Measurements from ENCODE around the gene ALDH2. TPM values are rescaled to one million over a fixed set of nuclear protein-coding genes. Genes with fewer than 3 reads are reported as not detected.
"Not testable (repeated sequence)": the region's sequence is repeated elsewhere in the genome, so short reads cannot be mapped to it uniquely, and the experiment has no call there.

Gene ALDH2
- total RNA-seq, 2 donors from 2014 or later: not detected

DNA sequence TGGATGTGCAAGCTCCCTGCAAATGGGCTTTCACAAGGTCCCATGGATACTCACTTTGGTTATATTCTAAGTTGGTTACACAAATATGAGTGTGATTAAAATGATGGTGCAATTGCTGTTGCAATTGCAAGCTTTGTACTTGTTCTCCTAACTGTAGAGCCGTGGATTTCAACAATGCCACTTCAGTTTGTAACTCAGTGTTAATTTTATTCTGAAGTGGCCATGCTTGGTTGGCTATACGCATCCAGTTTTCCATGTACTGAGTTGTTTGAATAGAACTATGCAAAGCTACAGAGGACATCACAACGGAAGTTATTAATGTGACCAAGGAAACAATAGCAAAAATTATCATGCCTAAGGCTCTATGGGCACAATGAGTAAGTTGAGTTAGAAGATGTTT, 50.2 kb downstream of the ALDH2 start:
- DNase-seq (ENCODE audit: low spot score); H3K9me3 Mint-ChIP-seq; ATAC-seq; H3K4me3 Mint-ChIP-seq; H3K27ac Mint-ChIP-seq; H3K36me3 Mint-ChIP-seq: not testable (repeated sequence)
- peaks cover 13 to 26% of the 10 kb centered on the region in 2 donors for H3K27me3 Mint-ChIP-seq
- H3K4me1 Mint-ChIP-seq (ENCODE audit: low read depth in 2 of 2): peaks cover 7 to 10% of the 10 kb centered on the region in 2 donors

DNA sequence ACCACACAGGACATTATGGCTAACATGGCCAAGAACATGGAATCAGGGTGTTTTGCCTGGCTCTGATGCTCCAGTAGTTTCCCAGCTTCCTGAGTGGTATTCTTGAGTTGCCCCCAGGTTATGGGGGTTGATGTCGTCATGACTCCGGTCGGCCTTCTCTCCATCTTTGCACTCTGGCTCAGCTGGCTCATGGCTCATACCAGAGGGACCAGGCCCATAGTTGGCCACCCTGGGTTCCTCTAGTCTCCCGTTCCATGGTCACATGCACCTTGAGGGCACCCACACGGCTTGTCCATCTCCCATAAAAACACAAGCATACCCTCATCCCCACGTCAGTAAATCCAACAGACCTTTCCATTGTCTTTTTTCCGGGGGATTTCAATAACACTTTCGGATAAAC, 51.6 kb downstream of the ALDH2 start:
- ATAC-seq (no peak), DNase-seq (ENCODE audit: low spot score) (no peak)
- H3K9me3 Mint-ChIP-seq: no peaks in the 10 kb centered on the region
- no peaks in the 10 kb centered on the region for H3K36me3 Mint-ChIP-seq
- H3K27me3 Mint-ChIP-seq: peaks cover 11 to 24% of the 10 kb centered on the region in 2 donors
- peaks cover 2% of the 10 kb centered on the region in 2 donors for H3K4me1 Mint-ChIP-seq (ENCODE audit: low read depth in 2 of 2)
- H3K4me3 Mint-ChIP-seq: no peak overlapping the region
- H3K27ac Mint-ChIP-seq: no peak overlapping the region

DNA sequence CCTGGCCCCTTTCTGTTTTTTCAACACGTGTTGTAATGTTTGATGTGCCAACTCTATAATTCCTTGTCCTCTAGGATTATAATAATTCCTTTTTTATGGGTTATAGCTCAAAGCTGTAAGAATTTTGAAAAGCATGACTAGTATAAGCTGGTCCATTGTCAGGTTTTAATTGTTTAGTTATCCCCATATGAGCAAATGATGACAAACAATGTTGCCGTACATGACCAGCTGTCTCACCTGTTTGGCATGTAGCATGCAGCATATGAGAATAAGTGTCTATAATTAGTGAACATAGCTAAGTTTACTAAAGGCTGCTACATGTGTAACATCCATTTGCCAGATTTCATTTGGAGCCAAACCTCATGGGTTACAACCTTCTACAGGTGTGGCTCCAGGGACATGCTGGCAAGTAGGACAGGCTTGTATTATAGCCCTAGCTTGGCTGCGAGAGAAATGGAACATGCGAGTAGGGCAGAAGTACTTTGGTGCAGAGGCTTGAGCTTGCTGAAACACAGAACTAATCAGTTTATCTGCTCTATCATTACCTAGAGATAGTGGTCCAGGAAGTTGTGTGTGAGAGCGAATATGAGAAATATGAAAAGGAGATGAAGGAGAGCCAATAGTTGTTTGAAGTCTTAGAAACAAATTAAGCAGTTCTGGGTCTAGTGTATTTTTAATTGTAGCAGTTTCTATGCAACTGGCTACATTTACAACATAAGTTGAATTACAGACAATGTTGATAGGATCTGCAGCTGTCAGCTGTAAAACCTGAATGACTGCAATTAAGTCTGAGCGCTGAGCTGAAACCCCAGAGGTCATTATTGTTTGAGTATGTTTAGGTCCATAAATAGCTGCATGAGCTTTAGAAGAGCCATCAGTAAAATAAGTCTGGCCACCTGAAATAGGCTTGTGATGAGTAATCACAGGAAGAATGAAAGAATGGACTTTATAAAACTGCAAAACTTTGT, 52.7 kb downstream of the ALDH2 start:
- H3K4me1 Mint-ChIP-seq (ENCODE audit: low read depth in 2 of 2): no peaks in the 10 kb centered on the region
- ATAC-seq: no peak
- H3K36me3 Mint-ChIP-seq: no peaks in the 10 kb centered on the region
- no peak overlapping the region for H3K27ac Mint-ChIP-seq
- DNase-seq (ENCODE audit: low spot score): no peak
- H3K9me3 Mint-ChIP-seq: no peaks in the 10 kb centered on the region
- no peak overlapping the region for H3K4me3 Mint-ChIP-seq
- H3K27me3 Mint-ChIP-seq: peaks cover 9 to 21% of the 10 kb centered on the region in 2 donors

DNA sequence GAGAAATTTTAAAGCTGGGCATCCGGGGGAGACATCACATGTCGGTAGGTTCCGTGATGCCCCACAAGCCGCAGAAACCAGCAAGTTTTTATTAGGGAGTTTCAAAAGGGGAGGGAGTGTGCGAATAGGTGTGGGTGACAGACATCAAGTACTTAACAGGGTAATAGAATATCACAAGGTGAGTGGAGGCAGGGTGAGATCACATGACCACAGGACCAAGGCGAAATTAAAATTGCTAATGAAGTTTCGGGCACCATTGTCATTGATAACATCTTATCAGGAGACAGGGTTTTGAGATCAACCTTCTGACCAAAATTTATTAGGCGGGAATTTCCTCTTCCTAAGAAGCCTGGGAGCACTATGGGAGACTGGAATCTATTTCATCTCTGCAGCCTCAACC, 54.1 kb downstream of the ALDH2 start:
- H3K36me3 Mint-ChIP-seq; DNase-seq (ENCODE audit: low spot score): not testable (repeated sequence)

DNA sequence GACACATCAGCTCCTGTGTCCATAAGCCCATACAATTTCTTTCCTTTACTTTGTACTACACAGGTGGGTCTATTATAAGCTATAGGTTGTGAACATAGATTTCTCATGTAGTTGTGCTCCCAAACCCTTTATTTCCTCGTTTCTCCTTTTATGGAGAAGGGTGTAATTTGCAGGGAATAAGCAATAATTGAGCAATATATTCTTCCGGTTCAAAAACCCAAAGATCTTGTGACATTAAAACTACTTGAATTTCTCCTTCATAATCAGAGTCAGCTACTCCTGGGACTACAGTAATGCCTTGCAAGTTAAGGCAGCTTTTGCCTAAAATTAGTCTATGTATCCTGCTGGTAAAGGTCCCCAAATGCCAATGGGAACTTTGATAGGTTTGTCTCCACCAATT, 56.2 kb downstream of the ALDH2 start:
- Mint-ChIP-seq H3K27ac (no peak overlapping the region), H3K9me3 (no peaks in the 10 kb centered on the region), H3K27me3 (peaks cover 6 to 21% of the 10 kb centered on the region in 2 donors), H3K4me3 (no peak overlapping the region), H3K36me3 (no peaks in the 10 kb centered on the region), H3K4me1 (ENCODE audit: low read depth in 2 of 2) (no peaks in the 10 kb centered on the region)
- ATAC-seq (no peak), DNase-seq (ENCODE audit: low spot score) (no peak)

More for the DNA sequence above, 54.1 kb downstream of the ALDH2 start:
- not testable (repeated sequence) for H3K27ac Mint-ChIP-seq; H3K4me1 Mint-ChIP-seq (ENCODE audit: low read depth in 2 of 2); H3K4me3 Mint-ChIP-seq; H3K9me3 Mint-ChIP-seq; ATAC-seq
- H3K27me3 Mint-ChIP-seq: peaks cover 8 to 21% of the 10 kb centered on the region in 2 donors

DNA sequence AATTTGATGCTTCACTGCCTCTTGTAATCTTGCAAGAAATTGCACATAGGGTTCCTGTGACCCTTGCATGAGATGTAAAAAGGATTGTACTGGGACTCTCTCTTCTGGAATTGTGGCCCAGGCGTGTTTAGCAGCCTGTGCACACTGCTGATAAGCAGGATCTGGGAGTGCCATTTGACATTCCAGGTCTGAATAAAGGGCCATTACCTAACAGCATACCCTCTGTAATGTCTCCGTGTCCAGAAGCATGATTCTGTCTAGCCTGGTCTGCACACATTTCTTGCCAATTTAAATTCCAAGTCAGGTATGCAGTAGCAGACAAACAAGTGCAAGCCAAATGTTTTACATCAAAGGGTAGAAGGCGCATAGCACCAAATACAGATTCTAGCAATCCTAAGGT, 57.2 kb downstream of the ALDH2 start:
- no peak overlapping the region for H3K27ac Mint-ChIP-seq
- H3K36me3 Mint-ChIP-seq: no peaks in the 10 kb centered on the region
- H3K9me3 Mint-ChIP-seq: no peaks in the 10 kb centered on the region
- no peak overlapping the region for H3K4me3 Mint-ChIP-seq
- DNase-seq (ENCODE audit: low spot score) (no peak), ATAC-seq (no peak)
- H3K27me3 Mint-ChIP-seq: peaks cover 9 to 21% of the 10 kb centered on the region in 2 donors
- no peaks in the 10 kb centered on the region for H3K4me1 Mint-ChIP-seq (ENCODE audit: low read depth in 2 of 2)

DNA sequence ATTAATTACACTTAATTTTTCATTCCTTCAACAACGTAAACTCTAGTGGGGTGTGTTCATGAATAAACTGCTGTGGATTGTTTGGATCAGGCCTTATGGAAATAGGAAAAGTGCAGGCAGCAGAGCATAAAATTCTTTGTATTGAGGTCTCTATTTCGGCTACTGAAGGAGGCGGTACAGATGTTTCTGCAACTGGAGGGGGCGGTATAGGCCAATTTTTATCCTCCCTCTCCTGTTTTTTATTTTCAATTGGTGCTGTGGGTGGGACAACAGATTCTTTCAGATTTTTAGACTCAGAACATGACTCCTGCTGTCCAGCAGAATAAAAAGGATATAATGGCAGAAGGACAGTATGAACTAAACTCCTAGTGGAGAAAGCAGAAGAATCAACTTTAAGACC, 57.6 kb downstream of the ALDH2 start:
- not testable (repeated sequence) for ATAC-seq; H3K9me3 Mint-ChIP-seq; DNase-seq (ENCODE audit: low spot score)

DNA sequence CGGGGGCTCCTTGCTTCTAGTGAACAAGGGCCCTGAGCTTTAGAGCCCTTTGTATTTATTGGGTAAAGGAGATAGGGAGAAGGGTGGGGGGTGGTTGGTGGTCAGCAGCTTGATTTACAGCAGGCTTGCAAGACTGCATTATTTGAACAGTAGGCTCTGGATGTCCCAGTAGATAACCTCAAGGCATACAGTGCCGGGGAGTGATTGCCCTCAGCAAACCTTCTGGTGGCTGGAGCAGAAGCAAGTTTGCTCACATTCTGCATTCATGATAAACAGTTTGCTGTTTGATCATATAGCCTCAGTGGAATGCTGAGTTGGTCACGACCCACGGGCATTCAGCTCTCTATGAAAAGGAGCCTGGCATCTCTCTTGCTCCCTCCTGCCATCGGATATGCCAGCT, 58.8 kb downstream of the ALDH2 start:
- DNase-seq (ENCODE audit: low spot score) (no peak), ATAC-seq (no peak)
- Mint-ChIP-seq H3K27me3 (peaks cover 7 to 9% of the 10 kb centered on the region in 2 donors), H3K27ac (no peak overlapping the region), H3K36me3 (no peaks in the 10 kb centered on the region), H3K4me3 (no peak overlapping the region), H3K9me3 (no peaks in the 10 kb centered on the region), H3K4me1 (ENCODE audit: low read depth in 2 of 2) (no peaks in the 10 kb centered on the region)

More for the DNA sequence above, 57.6 kb downstream of the ALDH2 start:
- H3K36me3 Mint-ChIP-seq; H3K4me1 Mint-ChIP-seq (ENCODE audit: low read depth in 2 of 2); H3K4me3 Mint-ChIP-seq; H3K27ac Mint-ChIP-seq: not testable (repeated sequence)
- peaks cover 9 to 20% of the 10 kb centered on the region in 2 donors for H3K27me3 Mint-ChIP-seq

DNA sequence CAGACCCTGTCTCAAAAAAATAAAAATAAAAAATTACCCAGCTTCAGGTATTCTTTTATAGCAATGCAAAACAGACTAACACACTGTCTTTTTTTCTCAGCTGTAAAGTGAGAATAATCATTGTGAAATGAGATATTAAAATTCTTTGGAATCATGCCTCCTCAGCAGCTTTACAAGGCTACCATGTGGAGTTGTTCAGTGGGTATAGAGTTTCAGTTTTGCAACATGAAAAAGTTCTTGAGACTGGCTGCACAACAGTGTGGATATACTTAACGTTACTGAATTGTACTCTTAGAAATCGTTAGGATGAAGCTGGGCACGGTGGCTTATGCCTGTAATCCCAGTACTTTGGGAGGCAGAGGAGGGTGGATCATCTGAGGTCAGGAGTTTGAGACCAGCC, 59.6 kb downstream of the ALDH2 start:
- ATAC-seq (no peak), DNase-seq (ENCODE audit: low spot score) (no peak)
- Mint-ChIP-seq H3K36me3 (no peaks in the 10 kb centered on the region), H3K9me3 (no peaks in the 10 kb centered on the region), H3K4me1 (ENCODE audit: low read depth in 2 of 2) (no peaks in the 10 kb centered on the region), H3K27me3 (peaks cover 4% of the 10 kb centered on the region in 2 donors), H3K4me3 (no peak overlapping the region), H3K27ac (no peak overlapping the region)

DNA sequence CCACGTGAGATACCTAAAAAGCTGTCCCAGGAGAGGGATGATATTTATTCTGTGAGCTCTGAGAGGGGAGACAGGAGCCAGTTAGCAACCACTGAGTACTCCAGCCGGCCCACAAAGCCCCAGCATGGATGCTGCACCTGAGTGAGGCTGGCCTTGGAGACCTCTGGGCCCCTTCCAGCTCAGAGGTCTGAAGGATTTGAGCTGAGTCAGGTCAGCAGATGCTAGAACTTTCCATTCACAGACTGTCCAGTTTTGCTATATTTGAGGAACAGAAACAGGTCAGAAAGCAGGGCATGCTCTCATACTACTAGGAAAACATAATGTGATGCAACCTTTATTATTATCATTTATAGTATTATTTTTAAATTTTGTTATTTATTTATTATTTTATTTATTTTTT, 60.3 kb downstream of the ALDH2 start:
- no peak overlapping the region for H3K27ac Mint-ChIP-seq
- no peak overlapping the region for H3K4me3 Mint-ChIP-seq
- H3K9me3 Mint-ChIP-seq: no peaks in the 10 kb centered on the region
- H3K27me3 Mint-ChIP-seq: peaks cover 1 to 4% of the 10 kb centered on the region in 2 donors
- H3K36me3 Mint-ChIP-seq: no peaks in the 10 kb centered on the region
- DNase-seq (ENCODE audit: low spot score) (no peak), ATAC-seq (no peak)
- H3K4me1 Mint-ChIP-seq (ENCODE audit: low read depth in 2 of 2): no peaks in the 10 kb centered on the region

DNA sequence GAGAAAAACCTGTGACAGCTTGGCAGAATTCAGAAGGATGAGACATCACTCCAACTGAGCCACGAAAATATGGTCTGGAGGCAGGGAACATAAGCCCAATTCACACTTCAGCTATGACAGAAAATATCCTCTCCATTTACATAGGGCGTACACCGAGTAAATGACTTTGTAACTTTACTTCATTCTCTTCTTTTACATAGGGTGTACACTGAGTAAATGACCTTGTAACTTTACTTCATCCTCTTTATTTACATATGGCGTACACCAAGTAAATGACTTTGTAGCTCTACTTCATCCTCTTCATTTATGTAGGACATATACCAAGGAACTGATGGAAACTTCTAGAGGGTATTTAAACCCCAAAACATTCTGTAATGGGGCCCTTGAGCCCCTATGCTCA, 61.2 kb downstream of the ALDH2 start:
- ATAC-seq: no peak
- no peak for DNase-seq (ENCODE audit: low spot score)
- H3K36me3 Mint-ChIP-seq: no peaks in the 10 kb centered on the region
- no peak overlapping the region for H3K27ac Mint-ChIP-seq
- H3K4me3 Mint-ChIP-seq: no peak overlapping the region
- H3K27me3 Mint-ChIP-seq: peaks cover 9 to 10% of the 10 kb centered on the region in 2 donors
- H3K9me3 Mint-ChIP-seq: no peaks in the 10 kb centered on the region
- no peaks in the 10 kb centered on the region for H3K4me1 Mint-ChIP-seq (ENCODE audit: low read depth in 2 of 2)

DNA sequence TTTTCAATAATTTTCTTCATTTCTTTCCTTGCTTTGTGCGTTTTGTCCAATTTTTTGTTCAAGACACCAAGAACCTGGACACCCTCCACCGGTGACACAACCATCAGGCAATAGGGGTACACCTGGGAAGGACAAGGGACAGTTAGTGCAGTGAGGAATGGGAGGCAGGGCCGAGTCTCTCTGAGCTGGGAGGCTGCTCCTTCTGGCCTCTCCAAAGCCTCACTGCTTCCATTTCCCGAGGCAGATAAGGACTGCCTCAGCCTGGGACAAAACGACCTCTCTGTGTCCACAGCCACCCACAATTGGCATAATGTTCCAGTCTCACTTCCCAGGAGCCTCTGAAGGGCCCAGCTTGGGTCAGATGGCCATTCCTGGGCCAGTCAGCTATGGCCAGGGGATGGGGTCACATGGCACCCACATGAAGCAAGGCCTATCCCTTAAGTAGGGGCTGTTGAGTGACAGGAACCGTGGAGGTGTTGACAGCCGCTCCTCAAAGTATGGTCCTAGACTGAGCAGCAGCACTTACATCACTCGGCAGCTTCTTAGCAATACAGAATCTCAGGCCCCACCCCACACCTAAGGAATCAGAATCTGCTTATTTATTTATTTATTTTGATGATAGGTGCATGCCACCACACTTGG, 61.7 kb downstream of the ALDH2 start:
- Mint-ChIP-seq H3K27me3 (peaks cover 10% of the 10 kb centered on the region in 2 donors), H3K27ac (no peak overlapping the region)
- no peak for ATAC-seq

DNA sequence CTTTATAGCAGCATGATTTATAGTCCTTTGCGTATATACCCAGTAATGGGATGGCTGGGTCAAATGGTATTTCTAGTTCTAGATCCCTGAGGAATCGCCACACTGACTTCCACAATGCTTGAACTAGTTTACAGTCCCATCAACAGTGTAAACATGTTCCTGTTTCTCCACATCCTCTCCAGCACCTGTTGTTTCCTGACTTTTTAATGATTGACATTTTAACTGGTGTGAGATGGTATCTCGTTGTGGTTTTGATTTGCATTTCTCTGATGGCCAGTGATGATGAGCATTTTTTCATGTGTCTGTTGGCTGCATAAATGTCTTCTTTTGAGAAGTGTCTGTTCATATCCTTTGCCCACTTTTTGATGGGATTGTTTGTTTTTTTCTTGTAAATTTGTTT, 62.9 kb downstream of the ALDH2 start:
- H3K36me3 Mint-ChIP-seq; H3K4me3 Mint-ChIP-seq; H3K9me3 Mint-ChIP-seq; DNase-seq (ENCODE audit: low spot score); H3K27ac Mint-ChIP-seq; H3K4me1 Mint-ChIP-seq (ENCODE audit: low read depth in 2 of 2); ATAC-seq: not testable (repeated sequence)
- H3K27me3 Mint-ChIP-seq: peaks cover 13 to 16% of the 10 kb centered on the region in 2 donors

More for the DNA sequence above, 61.7 kb downstream of the ALDH2 start:
- no peak for DNase-seq (ENCODE audit: low spot score)
- H3K4me1 Mint-ChIP-seq (ENCODE audit: low read depth in 2 of 2): no peaks in the 10 kb centered on the region
- H3K9me3 Mint-ChIP-seq: no peaks in the 10 kb centered on the region
- no peak overlapping the region for H3K4me3 Mint-ChIP-seq
- no peaks in the 10 kb centered on the region for H3K36me3 Mint-ChIP-seq

DNA sequence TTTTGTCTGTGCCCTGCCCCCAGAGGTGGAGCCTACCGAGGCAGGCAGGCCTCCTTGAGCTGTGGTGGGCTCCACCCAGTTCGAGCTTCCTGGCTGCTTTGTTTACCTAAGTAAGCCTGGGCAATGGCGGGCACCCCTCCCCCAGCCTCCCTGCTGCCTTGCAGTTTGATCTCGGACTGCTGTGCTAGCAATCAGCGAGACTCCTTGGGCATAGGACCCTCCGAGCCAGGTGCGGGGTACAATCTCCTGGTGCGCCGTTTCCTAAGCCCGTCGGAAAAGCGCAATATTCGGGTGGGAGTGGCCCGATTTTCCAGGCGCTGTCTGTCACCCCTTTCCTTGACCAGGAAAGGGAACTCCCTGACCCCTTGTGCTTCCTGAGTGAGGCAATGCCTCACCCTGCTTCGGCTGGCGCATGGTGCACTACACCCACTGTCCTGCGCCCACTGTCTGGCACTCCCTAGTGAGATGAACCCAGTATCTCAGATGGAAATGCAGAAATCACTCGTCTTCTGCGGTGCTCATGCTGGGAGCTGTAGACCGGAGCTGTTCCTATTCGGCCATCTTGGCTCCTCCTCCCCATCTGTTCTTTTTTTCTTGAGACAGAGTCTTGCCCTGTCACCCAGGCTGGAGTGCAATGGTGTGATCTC, 68.1 kb downstream of the ALDH2 start:
- H3K4me3 Mint-ChIP-seq; DNase-seq (ENCODE audit: low spot score); H3K27ac Mint-ChIP-seq; H3K36me3 Mint-ChIP-seq; H3K4me1 Mint-ChIP-seq (ENCODE audit: low read depth in 2 of 2); ATAC-seq; H3K9me3 Mint-ChIP-seq: not testable (repeated sequence)
- H3K27me3 Mint-ChIP-seq: peaks cover 9 to 16% of the 10 kb centered on the region in 2 donors

Measured in natural killer cell treated with Interleukin-12 subunit alpha and Interleukin-12 subunit beta and Interleukin-15 and Interleukin-18, amount 100 ng/mL, for 72 hours (primary cell).